ENCODE measurements around the gene SOSTDC1.

- TF ChIP-seq, protein P1, sequence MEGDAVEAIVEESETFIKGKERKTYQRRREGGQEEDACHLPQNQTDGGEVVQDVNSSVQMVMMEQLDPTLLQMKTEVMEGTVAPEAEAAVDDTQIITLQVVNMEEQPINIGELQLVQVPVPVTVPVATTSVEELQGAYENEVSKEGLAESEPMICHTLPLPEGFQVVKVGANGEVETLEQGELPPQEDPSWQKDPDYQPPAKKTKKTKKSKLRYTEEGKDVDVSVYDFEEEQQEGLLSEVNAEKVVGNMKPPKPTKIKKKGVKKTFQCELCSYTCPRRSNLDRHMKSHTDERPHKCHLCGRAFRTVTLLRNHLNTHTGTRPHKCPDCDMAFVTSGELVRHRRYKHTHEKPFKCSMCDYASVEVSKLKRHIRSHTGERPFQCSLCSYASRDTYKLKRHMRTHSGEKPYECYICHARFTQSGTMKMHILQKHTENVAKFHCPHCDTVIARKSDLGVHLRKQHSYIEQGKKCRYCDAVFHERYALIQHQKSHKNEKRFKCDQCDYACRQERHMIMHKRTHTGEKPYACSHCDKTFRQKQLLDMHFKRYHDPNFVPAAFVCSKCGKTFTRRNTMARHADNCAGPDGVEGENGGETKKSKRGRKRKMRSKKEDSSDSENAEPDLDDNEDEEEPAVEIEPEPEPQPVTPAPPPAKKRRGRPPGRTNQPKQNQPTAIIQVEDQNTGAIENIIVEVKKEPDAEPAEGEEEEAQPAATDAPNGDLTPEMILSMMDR (conservative IDR thresholded peaks at IDR 0.05 in 1 of 2, IDR thresholded peaks at IDR 0.05 in 1 of 2; ENCODE audit: extremely low read depth in 1 of 2, insufficient read depth in 1 of 2, low read depth in 1 of 2, low read length in 2 of 2), result no peak
- no peak for TF ChIP-seq EZH2 (IDR thresholded peaks at IDR 0.05; ENCODE audit: borderline replicate concordance, low read length)
These were observed 42.6 kb downstream of the SOSTDC1 start for GRCh38 chr7:16422917-16423316.

All from mammary epithelial cell (primary cell).